Thymus (tissue), 11 donors: Measurements from ENCODE around the gene PNPLA7. TPM values are rescaled to one million over a fixed set of nuclear protein-coding genes. Genes with fewer than 3 reads are reported as not detected.

ENCODE experiments used
- DNase-seq, 9 donors: peaks; one replicate each; pipeline ENCODE4 v3.0.0-alpha.2; 2013; ENCODE audit warnings: low spot score in 9 of 9, low read depth in 6 of 9, missing footprints in 1 of 9
- H3K27ac ChIP-seq, 2 donors: one replicate each; pipeline ENCODE4 v1.5.1; 2013; ENCODE audit warnings: control low read depth in 1 of 2, low read depth in 1 of 2, low read length in 1 of 2, mild to moderate bottlenecking in 1 of 2, moderate library complexity in 1 of 2
- H3K27me3 ChIP-seq, 2 donors: one replicate each; pipeline ENCODE4 v1.5.1; 2013; ENCODE audit warnings: low read length in 1 of 2; ENCODE audit not compliant: control insufficient read depth in 2 of 2, insufficient read depth in 1 of 2
- H3K36me3 ChIP-seq, 2 donors: one replicate each; pipeline ENCODE4 v1.5.1; 2013; ENCODE audit warnings: low read length in 1 of 2, mild to moderate bottlenecking in 1 of 2, moderate library complexity in 1 of 2; ENCODE audit not compliant: control insufficient read depth in 2 of 2, insufficient read depth in 2 of 2
- H3K4me1 ChIP-seq, 2 donors: one replicate each; pipeline ENCODE4 v1.5.1; 2013; ENCODE audit warnings: low read length in 2 of 2; ENCODE audit not compliant: control insufficient read depth in 2 of 2, insufficient read depth in 2 of 2
- H3K4me3 ChIP-seq, 2 donors: one replicate each; pipeline ENCODE4 v1.5.1; 2013; ENCODE audit warnings: low read length in 2 of 2, control low read depth in 1 of 2, mild to moderate bottlenecking in 1 of 2
- H3K9me3 ChIP-seq, 2 donors: one replicate each; pipeline ENCODE4 v1.5.1; 2013; ENCODE audit warnings: low read length in 1 of 2, mild to moderate bottlenecking in 1 of 2; ENCODE audit not compliant: control insufficient read depth in 2 of 2, insufficient read depth in 1 of 2
- WGBS: extraction: QIAGEN DNeasy Blood & Tissue Kit; methylation state at CpG from one replicate; pipeline ENCODE4 v1.1.7; 2013; 5-methylcytosine and 5-hydroxymethylcytosine counted together
- polyA plus RNA-seq: library from polyadenylated mRNA; stranded (reverse); fragments of 200-250 nt; gene quantifications from one replicate; pipeline ENCODE4 v1.2.3, GENCODE V29; 2013
- total RNA-seq: library from RNA; stranded (reverse); fragments of 120-200 nt; gene quantifications from one replicate; pipeline ENCODE4 v1.2.4, GENCODE V29; 2013
- donor health status: healthy.

PNPLA7 gene
- total and polyA plus RNA-seq, 2 donors = 1.6 to 11.5 TPM

DNA sequence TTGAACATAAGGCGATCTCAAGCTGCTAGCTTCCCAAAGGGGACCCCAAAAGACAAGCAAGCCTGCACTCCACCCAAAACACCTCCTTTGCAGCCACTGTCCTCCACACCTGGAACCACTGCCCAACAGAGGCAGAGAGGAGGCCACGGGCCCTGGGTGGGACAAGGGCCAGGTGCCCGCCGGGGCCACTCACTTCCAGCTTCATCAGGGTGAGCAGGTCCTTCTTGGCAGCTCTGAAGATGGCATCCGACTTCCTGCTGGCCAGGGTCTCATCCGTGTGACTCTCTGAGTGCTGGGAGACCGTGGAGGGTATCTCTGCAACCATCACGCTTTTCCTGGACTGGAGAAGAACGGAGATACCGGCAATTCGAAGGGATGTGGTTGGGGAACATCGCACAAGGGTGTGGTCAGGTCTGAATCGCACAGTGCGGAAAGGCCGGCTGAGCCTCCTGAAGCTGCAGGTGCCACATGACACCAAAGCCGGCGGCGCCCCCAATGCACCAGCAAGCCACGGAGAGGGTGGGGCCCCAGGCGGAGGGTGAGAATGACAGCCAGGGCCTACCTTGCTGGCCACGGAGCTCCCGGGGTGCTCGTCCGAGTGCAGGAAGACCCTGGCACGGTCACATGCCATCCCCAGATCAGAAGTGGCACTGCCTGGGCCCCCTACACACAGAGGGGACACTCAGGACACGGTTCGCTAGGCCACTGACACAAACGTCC, 44.6 kb downstream of the PNPLA7 start:
- Histone ChIP-seq H3K36me3 (no peaks in the 10 kb centered on the region), H3K27me3 (no peaks in the 10 kb centered on the region), H3K27ac (no peak overlapping the region), H3K9me3 (peaks cover 3 to 25% of the 10 kb centered on the region in 2 donors), H3K4me3 (no peak overlapping the region), H3K4me1 (no peaks in the 10 kb centered on the region)
- DNase-seq = no peak
- WGBS = 96% methylated on average over 28 of the region's 28 CpGs

DNA sequence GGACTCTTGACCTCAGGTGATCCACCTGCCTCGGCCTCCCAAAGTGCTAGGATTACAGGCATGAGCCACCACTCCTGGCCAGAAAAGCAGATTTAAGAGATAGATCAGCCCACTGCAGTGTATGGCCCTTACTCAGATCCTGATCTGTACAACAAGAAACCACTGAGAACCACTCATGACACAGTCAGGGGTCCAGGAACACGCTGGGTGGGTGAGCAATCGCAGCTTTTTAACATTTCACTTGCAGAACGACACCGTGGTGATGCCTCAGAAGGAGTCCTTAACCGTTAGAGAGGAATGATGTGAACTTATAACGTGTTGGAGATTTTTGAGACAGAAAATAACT, 45.8 kb downstream of the PNPLA7 start:
- H3K27me3 ChIP-seq = no peaks in the 10 kb centered on the region
- H3K27ac ChIP-seq = no peak overlapping the region
- DNase-seq = no peak
- no peaks in the 10 kb centered on the region for H3K36me3 ChIP-seq
- WGBS = 94% methylated on average over 7 of the region's 7 CpGs
- peaks cover 3 to 33% of the 10 kb centered on the region in 2 donors for H3K9me3 ChIP-seq
- no peak overlapping the region for H3K4me3 ChIP-seq
- no peaks in the 10 kb centered on the region for H3K4me1 ChIP-seq

DNA sequence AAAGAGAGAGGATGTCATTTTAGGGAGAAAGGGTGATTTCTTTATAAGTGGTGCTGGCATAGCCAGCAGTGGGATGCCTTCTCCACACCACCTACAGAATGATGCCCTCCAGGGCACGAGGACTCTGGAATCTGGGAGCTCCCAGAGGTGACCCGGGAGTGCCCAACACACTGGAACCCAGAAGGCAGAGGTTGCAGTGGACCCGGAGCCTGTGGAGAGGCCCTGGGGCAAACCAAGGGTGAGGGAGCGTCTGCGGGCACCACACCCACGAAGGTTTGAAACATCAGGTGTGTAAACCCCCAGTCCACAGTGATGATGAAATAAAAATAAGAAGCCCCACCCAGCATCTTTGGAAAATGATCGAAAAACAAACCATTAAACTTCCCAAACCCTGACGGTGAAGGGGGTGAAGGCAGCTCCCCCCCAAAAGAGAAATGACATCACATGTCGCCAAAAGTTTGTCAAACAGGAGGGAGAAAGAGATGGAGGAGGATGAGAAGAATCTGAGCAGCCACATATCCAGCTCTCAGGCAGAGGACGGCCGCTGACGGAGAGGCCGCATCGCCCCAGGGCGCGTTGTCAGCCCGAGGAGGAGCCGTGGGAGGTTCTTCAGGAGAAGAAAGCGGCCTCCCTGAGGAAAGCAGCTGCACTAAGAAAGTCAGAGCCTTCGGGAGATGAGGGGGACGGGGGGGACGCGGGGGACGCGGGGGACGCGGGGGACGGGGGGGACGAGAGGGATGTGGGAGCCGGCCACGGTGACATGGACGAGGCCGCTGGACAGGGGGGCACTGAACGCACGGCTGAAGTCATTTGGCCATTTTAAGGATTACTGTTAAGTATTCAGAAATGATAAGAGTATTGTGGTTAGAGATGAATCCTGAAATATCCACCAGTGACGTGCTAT, 47.9 kb downstream of the PNPLA7 start:
- WGBS = 89% methylated on average over 36 of the region's 36 CpGs
- Histone ChIP-seq H3K27ac (no peak overlapping the region), H3K4me3 (no peak overlapping the region), H3K27me3 (no peaks in the 10 kb centered on the region), H3K36me3 (no peaks in the 10 kb centered on the region), H3K9me3 (peaks cover 3 to 33% of the 10 kb centered on the region in 2 donors), H3K4me1 (no peaks in the 10 kb centered on the region)
- DNase-seq = no peak

DNA sequence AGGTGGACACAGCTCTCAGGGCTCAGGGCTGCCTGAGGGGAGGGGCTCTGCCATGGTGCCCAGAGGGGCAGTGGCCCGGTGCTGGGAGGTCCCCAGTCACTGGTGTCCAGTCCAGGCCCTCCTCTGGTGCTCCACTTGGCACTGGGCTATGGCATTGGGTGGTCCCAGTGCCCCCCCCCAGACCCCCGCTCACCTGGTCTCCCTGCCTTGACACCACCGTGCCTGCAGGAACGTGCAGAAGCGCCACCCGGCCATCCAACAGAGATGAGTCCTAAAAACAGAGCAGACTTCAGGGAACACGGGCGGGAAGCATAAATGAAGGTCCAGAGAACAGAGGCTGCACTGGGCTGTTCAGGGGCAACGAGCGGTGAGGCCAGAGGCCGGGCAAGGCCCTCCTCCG, 48.7 kb downstream of the PNPLA7 start:
- Histone ChIP-seq H3K27me3 (no peaks in the 10 kb centered on the region), H3K4me3 (no peak overlapping the region), H3K36me3 (no peaks in the 10 kb centered on the region), H3K4me1 (no peaks in the 10 kb centered on the region), H3K9me3 (peaks cover 3 to 33% of the 10 kb centered on the region in 2 donors), H3K27ac (no peak overlapping the region)
- WGBS = 98% methylated on average over 12 of the region's 12 CpGs
- no peak for DNase-seq

DNA sequence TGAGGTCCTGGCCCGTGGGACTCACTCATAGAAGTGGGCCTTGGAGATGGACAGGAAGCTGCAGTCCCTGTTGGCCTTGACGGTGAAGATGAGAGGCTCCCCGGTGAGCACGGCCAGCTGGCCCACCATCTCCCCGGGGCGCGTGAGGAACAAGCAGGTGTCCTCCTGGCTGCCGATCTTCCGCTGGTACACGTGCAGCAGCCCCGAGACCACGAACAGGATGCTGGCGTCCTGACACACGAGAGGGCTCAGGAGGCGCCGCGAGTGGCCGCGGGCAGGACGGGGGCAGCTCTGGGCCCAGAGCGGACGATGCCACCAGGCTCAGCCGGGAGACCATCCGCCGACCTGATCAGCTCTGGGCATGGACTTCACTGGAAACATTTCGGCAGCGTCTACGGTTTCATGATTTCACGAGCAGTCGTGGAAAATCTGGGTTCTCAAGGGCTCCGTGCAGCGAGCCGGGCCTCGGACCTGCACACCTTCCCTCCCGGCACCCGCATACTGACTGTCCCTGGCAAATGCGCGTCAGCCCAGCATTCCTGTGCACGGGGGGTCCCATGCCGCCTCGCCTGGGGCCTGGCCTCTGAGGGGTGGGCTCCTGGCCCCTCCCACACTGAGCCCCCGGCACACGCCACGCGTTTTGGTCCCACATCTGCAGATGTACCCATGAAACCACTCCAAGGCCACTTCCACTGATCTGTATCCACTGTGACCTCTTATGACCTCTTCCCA, 49.4 kb downstream of the PNPLA7 start:
- no peak overlapping the region for H3K27ac ChIP-seq
- no peak for DNase-seq
- no peak overlapping the region for H3K4me3 ChIP-seq
- H3K27me3 ChIP-seq = no peaks in the 10 kb centered on the region
- H3K36me3 ChIP-seq = no peaks in the 10 kb centered on the region
- H3K9me3 ChIP-seq = peaks cover 3 to 31% of the 10 kb centered on the region in 2 donors
- no peaks in the 10 kb centered on the region for H3K4me1 ChIP-seq
- WGBS = 78% methylated on average over 45 of the region's 45 CpGs

DNA sequence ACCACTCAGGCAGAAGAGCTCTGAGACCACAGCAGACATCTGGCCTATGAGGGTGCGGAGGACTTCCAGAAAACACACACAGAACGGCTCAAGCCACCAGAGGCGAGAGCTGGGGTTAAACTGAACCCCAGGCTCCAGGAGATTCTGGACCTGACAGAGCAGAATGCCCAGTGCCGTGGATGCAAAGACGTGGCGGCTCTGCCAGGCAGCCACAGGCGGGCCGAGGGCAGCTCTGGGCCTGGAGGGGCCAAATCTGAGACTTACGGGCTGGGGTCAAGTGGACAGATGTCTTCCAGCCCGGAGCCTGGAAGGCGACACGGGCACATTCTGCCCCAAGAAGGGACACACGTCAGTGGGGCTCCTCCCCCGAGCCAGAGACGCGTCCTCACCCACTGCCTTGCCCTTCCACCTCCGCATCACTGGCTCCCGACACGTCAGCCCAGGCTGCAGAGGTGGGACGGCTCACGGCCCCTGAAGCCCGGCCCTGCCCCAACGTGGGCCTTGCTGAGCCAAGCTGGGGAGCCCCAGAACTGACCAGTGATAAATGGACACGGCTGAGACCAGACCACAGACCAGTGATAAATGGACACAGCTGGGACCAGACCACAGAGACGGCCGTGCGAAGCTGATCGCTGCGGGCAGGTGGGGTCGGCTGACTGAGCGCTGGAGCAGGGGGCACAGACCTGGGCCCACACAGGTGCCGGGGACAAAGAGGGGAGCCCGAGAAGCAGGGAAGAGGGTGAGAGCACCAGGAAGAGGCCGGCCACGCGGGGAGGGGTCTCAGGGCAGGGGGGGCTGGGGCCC, 50.1 kb downstream of the PNPLA7 start:
- H3K4me3 ChIP-seq = no peak overlapping the region
- H3K9me3 ChIP-seq = peaks cover 3 to 28% of the 10 kb centered on the region in 2 donors
- H3K36me3 ChIP-seq = no peaks in the 10 kb centered on the region
- no peaks in the 10 kb centered on the region for H3K4me1 ChIP-seq
- no peaks in the 10 kb centered on the region for H3K27me3 ChIP-seq
- DNase-seq = no peak
- H3K27ac ChIP-seq = no peak overlapping the region
- 96% methylated on average over 36 of the region's 36 CpGs for WGBS

DNA sequence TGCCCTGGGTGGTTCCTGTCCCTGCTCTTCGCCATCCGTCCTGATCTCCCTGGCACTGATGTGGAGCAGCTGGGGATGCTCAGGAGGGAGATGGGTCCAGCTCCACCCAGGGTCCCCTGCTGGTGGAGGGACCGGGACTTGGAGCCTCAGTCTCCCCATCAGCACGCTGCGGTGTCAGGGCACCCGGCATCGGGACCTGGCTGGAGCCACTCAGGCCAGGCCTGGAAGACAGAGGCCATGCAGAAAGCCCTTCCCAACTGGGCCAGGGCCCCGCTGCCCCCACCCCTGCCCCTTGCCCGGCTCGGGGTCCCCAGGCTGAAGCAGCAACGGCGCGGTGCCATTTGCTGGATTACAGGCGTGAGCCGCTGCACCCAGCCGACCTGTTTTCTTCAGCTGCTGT, 50.8 kb downstream of the PNPLA7 start:
- WGBS = 98% methylated on average over 16 of the region's 16 CpGs
- Histone ChIP-seq H3K27ac (no peak overlapping the region), H3K4me3 (no peak overlapping the region), H3K4me1 (no peaks in the 10 kb centered on the region), H3K27me3 (no peaks in the 10 kb centered on the region), H3K36me3 (no peaks in the 10 kb centered on the region), H3K9me3 (peaks cover 3 to 28% of the 10 kb centered on the region in 2 donors)
- no peak for DNase-seq

DNA sequence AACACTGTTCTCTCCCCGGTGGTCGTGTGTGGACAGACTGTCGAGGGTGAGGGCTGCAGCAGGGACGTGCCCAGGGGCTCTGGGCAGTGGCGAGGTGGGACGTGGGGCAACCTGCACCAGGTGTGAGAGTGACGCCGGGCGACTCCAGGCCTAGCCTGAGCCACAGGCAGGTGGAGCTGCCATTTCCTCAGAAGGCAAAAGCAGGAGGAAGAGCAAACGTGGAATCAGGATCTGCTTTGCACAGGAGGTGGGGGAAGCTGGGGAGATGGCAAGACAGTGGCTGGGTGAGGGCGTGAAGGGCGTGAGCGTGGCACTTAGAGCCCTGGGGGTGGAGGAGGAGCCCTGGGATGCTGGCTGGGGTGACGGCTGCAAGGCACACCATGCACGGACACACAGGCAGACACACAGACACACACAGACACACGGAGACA, 51.5 kb downstream of the PNPLA7 start:
- WGBS = 96% methylated on average over 16 of the region's 16 CpGs
- H3K27ac ChIP-seq = no peak overlapping the region
- no peaks in the 10 kb centered on the region for H3K36me3 ChIP-seq
- DNase-seq = no peak
- H3K9me3 ChIP-seq = peaks cover 3 to 28% of the 10 kb centered on the region in 2 donors
- no peaks in the 10 kb centered on the region for H3K4me1 ChIP-seq
- no peaks in the 10 kb centered on the region for H3K27me3 ChIP-seq
- H3K4me3 ChIP-seq = no peak overlapping the region
